ENCODE data around the gene ADAMTS1.
"Not testable (repeated sequence)": the region's sequence is repeated elsewhere in the genome, so short reads cannot be mapped to it uniquely, and the experiment has no call there.

The ADAMTS1 gene

DNA sequence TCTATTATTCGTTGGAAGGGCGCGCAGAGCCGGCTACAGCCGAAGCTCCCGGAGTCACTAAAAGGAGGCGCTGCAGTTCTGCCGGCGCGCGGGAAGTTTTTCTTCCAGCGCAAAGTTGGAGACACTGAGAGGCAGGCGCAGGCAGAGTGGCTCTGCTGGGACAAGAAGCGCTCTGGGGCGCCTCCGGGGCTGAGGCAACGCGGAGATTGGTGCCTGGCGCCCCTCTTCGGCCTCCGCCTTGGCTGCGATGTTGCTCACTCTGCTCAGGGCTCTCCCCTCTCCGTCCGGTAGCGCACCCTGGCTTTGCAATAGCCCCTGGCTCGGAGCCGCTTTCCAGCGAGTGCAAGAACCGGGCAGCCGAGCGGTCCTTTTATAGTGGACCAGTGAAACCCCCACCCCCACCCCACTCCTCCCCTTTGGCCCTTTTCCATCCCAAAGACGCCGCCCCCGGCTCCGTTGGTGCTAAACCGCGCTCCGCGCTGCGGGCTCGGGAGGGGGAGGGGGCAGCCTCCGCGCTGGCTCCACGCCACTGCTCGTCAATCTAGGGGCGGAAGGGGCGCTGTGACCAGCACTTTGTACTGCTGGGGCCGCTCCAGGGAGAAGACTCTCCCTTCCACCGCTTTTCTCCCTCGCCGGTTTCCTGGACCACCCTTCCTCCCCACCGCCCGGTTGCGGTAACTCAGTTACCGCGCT, at the start of gene ADAMTS1:
Gene ADAMTS1 (minus strand): TSS at position 344 of the 693 bp plus-strand sequence. CDS start 455 bp downstream, outside the sequence.
- in situ Hi-C loops (cut with HindIII; ENCODE audit: low pct_ligation_motif_present, low pct_unique_long_range_greater_than_20kb, low sequenced_read_pairs) = no loop called here
- DNase-seq = peak; percentile 88

DNA sequence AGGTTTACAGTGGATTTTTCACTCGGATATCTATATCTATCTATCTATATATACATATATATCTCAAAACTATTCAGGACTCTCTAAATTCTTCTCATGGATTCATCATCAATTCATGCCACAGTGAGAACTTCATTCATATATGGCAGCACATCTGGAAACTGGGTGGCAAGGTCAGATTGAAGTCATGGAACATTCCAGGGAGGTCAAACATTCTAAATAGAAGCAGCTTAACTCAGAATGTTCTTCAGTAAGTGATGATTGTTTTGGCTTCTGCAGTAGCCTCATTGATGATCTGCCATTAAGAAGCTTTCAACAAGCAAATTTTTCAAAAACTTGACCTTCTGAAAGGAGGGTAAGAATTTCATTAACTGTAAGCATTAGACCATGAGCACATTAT, 46.9 kb upstream of the ADAMTS1 start:
- no peak for DNase-seq
- in situ Hi-C loops (cut with HindIII; ENCODE audit: low pct_ligation_motif_present, low pct_unique_long_range_greater_than_20kb, low sequenced_read_pairs) = no loop called here

DNA sequence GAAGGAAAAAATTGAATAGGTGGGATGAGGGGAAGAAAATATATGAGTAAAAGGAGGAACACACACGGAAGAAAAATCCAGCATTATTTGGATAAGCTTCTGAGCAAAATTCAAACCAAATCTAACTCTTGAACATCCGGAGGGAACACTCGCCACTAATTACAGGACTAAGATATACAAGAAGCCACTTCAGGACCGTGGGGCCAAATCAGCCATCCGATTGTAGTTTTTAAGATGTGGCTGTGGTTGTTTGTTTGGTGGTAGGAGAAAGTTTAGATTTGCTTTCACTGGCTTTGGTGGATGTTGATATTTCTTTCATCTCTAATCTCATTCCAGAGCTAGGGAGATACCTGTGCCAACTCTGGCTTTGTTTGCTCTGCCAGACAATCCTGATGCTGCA, 43.7 kb upstream of the ADAMTS1 start:
- in situ Hi-C loops (cut with HindIII; ENCODE audit: low pct_ligation_motif_present, low pct_unique_long_range_greater_than_20kb, low sequenced_read_pairs) = no loop called here
- DNase-seq = no peak

DNA sequence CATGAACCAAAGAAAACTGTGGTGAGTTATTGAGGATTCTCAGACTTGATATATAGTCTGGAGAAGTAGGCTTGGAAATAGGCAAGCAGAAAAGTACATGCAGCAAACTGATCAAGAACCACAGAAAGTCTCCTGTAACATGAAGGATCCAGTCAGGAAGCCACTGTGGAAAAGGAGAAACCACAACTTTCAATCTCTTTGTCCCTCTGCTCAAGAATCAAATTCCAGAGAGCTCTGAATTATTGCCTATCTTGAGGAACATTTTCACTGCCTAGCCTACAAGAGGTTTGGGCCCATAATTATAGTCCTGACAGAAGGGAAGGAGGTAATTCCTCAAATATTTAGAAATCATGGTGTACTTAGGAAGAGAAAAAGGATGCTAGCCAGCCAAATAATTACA, 43.0 kb upstream of the ADAMTS1 start:
- in situ Hi-C loops (cut with HindIII; ENCODE audit: low pct_ligation_motif_present, low pct_unique_long_range_greater_than_20kb, low sequenced_read_pairs) = no loop called here
- DNase-seq = no peak

DNA sequence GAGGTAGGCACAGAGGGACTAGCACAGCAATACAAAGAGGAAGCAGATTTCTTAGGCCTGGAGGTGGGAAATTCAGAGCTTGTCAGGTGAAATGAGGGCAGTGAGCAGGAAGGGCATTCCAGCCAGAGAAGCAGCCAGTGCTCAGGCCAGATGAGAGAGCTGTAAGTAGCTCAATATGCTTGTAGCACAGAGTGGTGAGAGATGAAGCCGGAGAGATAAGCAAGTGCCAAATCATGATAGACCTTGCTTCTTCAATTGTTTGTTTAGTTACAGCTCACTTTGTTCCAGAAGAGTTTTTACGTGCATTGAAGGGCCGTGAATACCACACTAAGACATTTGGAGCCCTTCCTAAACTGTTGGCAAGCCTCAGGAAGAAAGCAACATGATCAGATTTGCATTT, 42.0 kb upstream of the ADAMTS1 start:
- in situ Hi-C loops (cut with HindIII; ENCODE audit: low pct_ligation_motif_present, low pct_unique_long_range_greater_than_20kb, low sequenced_read_pairs) = no loop called here
- DNase-seq = no peak

DNA sequence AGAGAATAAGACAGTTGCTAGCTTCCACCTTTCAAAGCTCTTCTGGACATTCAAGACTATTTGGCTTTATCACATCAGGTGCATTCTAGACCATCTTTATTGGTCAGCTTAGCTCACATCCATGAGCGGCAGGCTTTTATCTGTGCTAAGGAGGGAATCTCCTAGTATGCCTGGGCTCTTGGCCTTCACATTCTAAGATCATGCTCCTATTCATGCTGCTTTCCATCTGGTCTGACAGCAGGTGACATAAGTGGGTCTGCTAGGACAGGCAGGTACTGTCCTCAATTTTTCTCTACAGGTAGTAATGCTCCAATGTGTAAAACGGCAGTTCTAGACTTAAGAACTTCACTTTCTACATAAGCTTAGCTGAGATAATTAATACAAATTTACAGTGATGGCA, 39.2 kb upstream of the ADAMTS1 start:
- DNase-seq = no peak
- in situ Hi-C loops (cut with HindIII; ENCODE audit: low pct_ligation_motif_present, low pct_unique_long_range_greater_than_20kb, low sequenced_read_pairs) = no loop called here

DNA sequence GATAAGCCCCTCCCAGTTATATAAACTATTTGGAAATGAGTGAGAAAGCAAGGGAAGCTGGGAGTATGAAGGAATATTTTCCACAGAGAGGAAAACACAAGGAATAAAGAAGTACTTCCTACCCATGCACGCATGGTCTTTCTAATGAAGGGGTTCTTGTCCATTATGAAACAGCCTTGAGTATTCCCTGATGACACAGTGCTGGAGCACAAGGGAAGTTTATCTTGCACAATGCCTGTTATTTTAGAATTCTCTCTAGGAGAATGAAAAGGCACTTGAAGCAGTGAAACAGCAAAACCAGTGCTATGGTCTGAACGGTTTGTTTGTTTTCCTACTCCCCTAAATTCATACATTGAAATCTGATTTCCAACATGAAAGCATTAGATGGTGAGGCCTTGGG, 38.6 kb upstream of the ADAMTS1 start:
- in situ Hi-C loops (cut with HindIII; ENCODE audit: low pct_ligation_motif_present, low pct_unique_long_range_greater_than_20kb, low sequenced_read_pairs) = no loop called here
- no peak for DNase-seq

DNA sequence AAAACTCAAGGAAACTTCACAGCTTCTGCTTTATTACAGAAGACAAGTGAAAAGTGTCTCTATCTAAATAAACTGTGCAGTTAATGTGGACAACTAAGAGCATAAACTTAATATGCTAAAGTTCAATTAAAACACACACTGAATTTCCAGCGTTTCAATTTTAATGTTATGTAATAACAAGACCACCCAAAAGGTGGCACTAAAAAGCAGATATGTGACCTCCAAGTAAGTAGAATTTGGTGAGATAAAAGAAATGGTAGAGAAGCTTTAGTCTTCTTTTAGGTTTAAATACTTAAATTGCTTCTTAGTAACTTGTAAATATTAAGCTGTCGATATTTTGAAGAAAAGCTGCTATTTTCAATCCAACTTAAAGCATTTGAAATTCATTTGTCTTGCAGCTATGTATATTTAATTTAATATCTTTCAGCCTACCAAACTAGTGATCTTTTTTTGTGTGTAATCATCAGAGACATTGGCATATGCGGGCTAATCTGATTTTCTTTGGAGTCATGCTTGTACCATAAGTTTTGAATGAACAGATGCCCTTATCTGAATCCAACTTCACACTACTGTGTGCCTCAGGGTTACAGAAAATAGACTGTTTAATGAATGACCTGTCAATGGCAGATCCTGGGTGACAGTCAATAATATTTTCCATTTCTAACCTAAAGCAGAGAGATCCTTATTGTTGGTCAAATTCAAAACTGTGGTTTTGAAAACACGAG, 36.5 kb upstream of the ADAMTS1 start:
- in situ Hi-C loops (cut with HindIII; ENCODE audit: low pct_ligation_motif_present, low pct_unique_long_range_greater_than_20kb, low sequenced_read_pairs) = no loop called here
- peak; percentile 43 for DNase-seq

DNA sequence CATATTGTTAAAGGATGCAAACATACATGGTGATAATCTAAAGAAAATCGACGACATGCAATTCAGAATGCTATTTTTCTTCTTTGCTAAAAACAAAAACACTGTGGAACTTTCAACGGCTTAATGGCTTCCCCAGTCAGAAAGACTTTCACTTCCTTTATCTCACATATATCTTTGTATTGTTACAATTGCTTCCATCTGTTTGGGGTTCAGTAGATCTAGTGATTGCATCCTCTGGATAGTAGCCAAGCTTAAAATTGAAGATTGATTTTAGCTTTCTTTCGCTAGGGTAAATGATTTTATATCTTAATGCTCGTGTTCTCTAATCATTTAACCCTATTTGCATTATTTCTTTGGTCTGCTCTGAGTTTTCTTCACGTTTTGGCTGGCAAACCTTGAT, 31.8 kb upstream of the ADAMTS1 start:
- DNase-seq = no peak
- in situ Hi-C loops (cut with HindIII; ENCODE audit: low pct_ligation_motif_present, low pct_unique_long_range_greater_than_20kb, low sequenced_read_pairs) = no loop called here

DNA sequence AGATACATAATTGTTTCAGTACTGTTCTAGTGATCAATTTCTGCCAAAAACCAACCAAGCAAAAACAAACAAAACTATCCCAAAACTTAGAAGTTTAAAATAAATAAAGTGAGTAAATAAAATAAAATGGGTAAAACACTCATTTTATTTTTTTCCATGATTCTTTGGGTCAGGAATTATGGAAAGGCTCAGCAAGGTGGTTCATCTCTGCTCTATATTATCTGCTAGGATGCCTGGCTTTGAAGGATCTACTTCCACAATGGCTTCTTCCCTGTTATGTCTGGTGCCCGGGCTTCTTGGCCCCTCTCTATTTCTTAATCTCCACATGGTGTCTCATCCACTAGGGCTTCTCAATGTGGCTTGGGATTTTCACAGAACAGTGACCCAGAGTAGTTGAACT, 29.1 kb upstream of the ADAMTS1 start:
- no peak for DNase-seq
- in situ Hi-C loops (cut with HindIII; ENCODE audit: low pct_ligation_motif_present, low pct_unique_long_range_greater_than_20kb, low sequenced_read_pairs) = no loop called here

DNA sequence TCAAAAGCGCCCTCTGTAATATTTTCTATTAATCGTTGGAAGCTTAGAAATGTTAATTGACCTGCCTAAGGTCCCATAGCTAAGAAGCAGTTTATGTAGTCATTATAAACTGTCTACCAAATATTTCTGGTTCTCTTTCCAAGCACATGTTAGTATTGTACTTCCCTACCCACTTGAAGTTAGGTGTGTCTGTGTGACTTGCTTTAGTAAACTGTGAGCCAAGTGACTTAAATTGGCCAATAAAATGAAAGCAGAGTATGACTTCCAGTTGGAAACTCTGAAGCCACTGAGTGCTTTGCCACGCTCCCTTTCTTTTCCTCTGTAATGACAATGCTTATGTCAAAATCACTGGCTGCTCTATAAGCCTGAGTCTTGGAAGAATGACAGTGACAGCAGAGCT, 20.6 kb upstream of the ADAMTS1 start:
- DNase-seq = no peak
- in situ Hi-C loops (cut with HindIII; ENCODE audit: low pct_ligation_motif_present, low pct_unique_long_range_greater_than_20kb, low sequenced_read_pairs) = no loop called here

DNA sequence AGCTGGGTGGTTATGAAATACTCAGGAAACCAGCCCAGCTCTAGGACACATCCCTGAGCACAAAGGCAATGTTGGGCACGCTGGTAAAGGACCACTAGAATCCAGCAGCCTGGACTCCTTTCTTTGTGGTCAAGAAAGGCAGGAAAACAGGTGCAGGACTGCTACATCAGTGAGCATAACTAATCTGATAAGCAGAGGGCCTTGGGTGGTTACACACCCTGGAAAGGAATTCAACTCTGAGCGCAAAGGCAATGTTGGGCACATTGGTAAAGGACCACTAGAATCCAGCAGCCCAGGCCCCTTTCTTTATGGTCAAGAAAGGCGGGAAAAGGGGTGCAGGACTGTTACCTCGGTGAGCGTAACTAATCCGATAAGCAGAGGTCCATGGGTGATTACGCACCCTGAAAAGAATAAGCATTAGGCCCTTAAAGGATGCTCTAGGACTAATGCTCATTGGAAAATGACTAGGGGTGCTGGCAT, 11.7 kb upstream of the ADAMTS1 start:
- in situ Hi-C loops (cut with HindIII; ENCODE audit: low pct_ligation_motif_present, low pct_unique_long_range_greater_than_20kb, low sequenced_read_pairs); DNase-seq: not testable (repeated sequence)

DNA sequence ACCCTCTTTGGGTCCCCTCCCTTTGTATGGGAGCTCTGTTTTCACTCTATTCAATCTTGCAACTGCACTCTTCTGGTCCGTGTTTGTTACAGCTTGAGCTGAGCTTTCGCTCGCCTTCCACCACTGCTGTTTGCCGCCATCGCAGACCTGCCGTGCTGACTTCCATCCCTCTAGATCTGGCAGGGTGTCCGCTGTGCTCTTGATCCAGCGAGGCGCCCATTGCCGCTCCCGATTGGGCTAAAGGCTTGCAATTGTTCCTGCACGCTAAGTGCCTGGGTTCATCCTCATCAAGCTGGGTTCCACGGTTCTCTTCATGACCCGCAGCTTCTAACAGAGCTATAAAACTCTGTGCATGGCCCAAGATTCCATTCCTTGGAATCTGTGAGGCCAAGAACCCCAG, 9.5 kb upstream of the ADAMTS1 start:
- DNase-seq; in situ Hi-C loops (cut with HindIII; ENCODE audit: low pct_ligation_motif_present, low pct_unique_long_range_greater_than_20kb, low sequenced_read_pairs): not testable (repeated sequence)

DNA sequence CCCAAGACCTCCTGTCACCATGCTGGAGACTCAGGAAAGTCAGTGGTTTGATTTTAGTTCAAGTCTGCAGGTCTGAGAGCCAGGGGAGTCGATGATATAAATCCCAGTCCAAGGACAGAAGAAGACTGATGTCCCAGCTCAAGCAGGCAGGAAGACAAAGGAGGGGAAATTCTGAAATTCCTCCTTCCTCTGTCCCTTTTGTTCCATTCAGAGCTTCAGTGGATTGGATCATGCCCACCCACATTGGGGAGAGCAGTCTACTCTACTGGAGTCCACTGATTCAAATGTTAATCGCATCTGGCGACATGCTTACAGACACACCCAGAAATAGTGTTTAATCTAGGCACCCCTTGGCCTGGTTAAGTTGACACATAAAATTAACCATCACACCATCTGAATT, 7.2 kb upstream of the ADAMTS1 start:
- in situ Hi-C loops (cut with HindIII; ENCODE audit: low pct_ligation_motif_present, low pct_unique_long_range_greater_than_20kb, low sequenced_read_pairs) = no loop called here

DNA sequence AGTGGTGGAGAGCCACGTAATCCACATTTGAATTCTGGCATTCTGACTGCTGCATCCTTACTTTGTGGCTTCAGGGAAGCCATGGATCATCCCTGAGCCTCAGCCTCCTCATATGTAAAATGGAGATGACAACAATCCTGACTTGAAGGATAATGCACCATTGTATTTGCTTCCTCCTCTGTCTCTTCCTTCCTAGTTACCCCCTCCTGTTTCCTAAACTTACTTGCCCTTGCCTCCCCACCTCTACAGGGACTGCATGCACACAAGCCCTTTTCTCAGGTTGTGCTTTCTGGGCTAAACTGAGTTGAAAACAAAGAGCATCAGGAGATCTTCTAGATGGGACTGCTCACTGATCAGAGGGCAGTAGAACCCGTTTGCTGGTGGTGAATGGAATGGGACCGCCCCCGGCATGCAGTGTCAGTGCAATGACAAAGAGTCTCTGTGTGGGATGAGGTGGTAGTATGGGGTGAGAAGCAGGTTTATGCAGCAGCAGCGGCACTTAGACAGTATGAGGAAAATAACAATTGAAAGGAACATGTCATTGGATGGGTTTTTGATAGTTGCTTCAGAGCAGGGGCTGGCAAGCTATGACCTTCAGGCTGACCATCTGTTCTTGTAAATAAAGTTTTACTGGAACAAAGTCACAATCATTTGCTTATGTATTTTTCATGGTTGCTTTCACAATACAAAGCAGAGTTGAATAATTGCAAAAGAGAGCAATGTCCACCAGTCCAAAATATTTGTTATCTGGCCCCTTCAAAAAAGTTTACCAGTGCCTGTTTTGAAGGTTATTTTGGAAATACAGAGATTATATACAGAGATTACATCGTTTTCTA, 6.1 kb upstream of the ADAMTS1 start:
- DNase-seq = no peak
- in situ Hi-C loops (cut with HindIII; ENCODE audit: low pct_ligation_motif_present, low pct_unique_long_range_greater_than_20kb, low sequenced_read_pairs) = no loop called here

More for the DNA sequence above, 7.2 kb upstream of the ADAMTS1 start:
- DNase-seq = no peak

DNA sequence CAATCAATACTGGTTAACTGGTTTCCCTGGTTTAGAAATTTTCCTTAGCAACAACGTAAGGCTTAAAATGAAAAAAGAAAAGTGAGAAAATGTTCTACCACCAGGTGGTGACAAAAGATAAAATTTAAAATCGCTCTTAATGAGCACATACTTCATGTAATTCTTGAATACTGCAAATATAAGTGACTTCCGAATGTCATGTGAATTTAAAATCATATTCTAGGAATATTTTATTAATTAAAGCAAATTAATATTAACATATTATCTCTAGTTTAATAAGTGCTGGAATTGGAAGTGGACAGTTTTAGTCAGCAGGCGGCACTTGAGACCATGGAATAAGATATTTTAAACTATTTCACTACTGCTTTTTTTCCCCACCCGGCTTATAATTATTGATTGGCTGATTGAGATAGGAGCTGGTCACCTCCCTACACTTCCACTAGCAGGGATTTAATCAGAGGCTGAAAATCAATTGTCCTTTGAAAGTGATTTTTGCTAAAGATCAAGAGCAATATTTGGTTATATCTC, 5.0 kb upstream of the ADAMTS1 start:
- DNase-seq = peak; percentile 64

DNA sequence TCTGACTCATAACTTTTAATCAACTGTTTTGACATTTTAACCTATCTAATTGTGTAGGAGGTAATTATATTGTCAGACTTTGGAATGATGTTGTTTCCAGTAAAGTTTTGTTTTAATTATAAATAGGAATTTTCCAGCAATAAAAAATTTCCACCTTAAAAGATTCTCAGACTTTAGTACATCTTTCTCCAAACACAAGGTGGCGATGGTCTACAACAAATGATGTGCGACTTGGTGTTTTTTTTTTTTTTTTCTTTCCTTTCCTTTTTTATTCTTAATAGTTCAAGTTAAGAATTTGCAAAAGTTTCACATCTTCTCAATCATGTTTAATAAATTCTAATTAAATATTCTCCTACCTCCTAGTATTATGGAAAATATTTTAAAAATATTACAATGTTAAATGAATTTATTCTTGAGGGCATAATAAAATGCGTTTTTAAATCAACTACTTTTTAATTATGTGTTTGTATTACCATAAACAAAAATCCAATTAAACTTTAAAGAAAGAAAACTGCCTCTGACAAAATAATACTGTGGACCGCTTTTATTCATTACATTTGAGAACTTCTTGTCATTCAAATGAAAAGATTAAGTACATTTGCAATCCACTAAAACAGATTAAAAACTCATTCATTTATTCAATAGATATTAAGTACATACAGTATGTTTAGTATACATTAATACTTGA, 4.4 kb upstream of the ADAMTS1 start:
- DNase-seq = peak; percentile 74
- in situ Hi-C loops (cut with HindIII; ENCODE audit: low pct_ligation_motif_present, low pct_unique_long_range_greater_than_20kb, low sequenced_read_pairs) = no loop called here

More for the DNA sequence above, 5.0 kb upstream of the ADAMTS1 start:
- in situ Hi-C loops (cut with HindIII; ENCODE audit: low pct_ligation_motif_present, low pct_unique_long_range_greater_than_20kb, low sequenced_read_pairs) = no loop called here

DNA sequence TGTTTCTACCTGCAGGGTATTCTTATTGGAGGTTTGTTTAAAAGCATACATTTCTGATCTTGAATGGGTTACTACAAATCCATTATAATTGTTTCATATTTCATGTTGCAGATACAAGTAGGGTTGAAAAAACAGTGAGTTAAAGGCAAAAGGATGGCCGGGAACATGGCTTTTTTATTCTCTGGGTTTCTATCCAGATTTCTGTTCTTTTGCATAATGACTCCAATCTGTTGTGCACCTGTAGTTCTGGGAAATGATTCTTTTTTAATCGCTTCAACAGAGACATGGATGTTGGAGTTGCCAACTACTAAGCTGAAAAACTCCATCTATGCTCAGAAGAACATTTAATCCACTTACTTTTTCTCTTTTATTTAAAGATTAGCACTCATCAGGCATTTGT, 2.7 kb upstream of the ADAMTS1 start:
- in situ Hi-C loops (cut with HindIII; ENCODE audit: low pct_ligation_motif_present, low pct_unique_long_range_greater_than_20kb, low sequenced_read_pairs) = no loop called here
- no peak for DNase-seq

Measured in ACHN (cell line).